Panc1 (cell line): ENCODE data around the gene SAMM50.

Experiments
- POLR2AphosphoS5 ChIP-seq: IDR thresholded peaks from 2 replicates; pipeline ENCODE4 v1.6.1; 2012; ENCODE audit warnings: mild to moderate bottlenecking, low read depth, low read length, moderate library complexity
- SIN3A ChIP-seq: IDR thresholded peaks from 2 replicates; pipeline ENCODE4 v1.6.1; 2012; ENCODE audit warnings: low read depth, mild to moderate bottlenecking, low read length, moderate library complexity, borderline replicate concordance; ENCODE audit not compliant: insufficient read depth
- TCF7L2 ChIP-seq: IDR thresholded peaks from 2 replicates; pipeline ENCODE4 v1.6.1; 2011; ENCODE audit warnings: mild to moderate bottlenecking, low read depth, low read length, inconsistent platforms
- TF ChIP-seq, protein P1 (sequence below): fragments of 450-650 bp; IDR thresholded peaks from 2 replicates; pipeline ENCODE4 v1.5.1; 2017; ENCODE audit warnings: mild to moderate bottlenecking
- TF ChIP-seq, protein P2 (sequence below), 2 experiments: IDR thresholded peaks; 2 replicates each; pipeline ENCODE4 v1.6.1; 2011 to 2012; ENCODE audit warnings: low read depth in 2 of 2, control low read depth in 1 of 2, low read length in 1 of 2, mild to moderate bottlenecking in 1 of 2, moderate library complexity in 1 of 2; ENCODE audit not compliant: insufficient read depth in 1 of 2

DNA sequence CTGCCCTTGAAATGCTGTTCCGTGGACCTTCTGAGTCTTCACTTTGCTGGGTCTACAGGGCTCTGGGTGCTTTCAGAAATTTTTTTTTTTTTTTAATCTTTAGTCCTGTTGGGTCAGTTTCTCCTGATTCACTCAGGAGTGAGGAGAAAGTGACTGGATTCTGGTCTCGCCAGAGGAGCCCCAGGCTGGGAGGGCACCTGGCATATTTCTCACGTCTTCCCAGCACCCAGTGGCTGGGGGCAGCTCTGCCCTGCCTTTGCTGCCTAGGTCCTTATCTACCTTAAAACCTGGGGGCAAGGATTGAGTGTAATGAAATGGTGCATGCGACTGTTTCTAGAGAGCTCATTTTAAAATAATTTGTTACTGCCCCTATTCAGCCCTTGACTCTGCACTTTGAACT lies 23.3 kb downstream of the SAMM50 start:
- TF ChIP-seq, protein P1, sequence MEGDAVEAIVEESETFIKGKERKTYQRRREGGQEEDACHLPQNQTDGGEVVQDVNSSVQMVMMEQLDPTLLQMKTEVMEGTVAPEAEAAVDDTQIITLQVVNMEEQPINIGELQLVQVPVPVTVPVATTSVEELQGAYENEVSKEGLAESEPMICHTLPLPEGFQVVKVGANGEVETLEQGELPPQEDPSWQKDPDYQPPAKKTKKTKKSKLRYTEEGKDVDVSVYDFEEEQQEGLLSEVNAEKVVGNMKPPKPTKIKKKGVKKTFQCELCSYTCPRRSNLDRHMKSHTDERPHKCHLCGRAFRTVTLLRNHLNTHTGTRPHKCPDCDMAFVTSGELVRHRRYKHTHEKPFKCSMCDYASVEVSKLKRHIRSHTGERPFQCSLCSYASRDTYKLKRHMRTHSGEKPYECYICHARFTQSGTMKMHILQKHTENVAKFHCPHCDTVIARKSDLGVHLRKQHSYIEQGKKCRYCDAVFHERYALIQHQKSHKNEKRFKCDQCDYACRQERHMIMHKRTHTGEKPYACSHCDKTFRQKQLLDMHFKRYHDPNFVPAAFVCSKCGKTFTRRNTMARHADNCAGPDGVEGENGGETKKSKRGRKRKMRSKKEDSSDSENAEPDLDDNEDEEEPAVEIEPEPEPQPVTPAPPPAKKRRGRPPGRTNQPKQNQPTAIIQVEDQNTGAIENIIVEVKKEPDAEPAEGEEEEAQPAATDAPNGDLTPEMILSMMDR, result no peak
- no peak for TF ChIP-seq SIN3A
- no peak for TF ChIP-seq POLR2AphosphoS5
- TF ChIP-seq, protein P2, sequence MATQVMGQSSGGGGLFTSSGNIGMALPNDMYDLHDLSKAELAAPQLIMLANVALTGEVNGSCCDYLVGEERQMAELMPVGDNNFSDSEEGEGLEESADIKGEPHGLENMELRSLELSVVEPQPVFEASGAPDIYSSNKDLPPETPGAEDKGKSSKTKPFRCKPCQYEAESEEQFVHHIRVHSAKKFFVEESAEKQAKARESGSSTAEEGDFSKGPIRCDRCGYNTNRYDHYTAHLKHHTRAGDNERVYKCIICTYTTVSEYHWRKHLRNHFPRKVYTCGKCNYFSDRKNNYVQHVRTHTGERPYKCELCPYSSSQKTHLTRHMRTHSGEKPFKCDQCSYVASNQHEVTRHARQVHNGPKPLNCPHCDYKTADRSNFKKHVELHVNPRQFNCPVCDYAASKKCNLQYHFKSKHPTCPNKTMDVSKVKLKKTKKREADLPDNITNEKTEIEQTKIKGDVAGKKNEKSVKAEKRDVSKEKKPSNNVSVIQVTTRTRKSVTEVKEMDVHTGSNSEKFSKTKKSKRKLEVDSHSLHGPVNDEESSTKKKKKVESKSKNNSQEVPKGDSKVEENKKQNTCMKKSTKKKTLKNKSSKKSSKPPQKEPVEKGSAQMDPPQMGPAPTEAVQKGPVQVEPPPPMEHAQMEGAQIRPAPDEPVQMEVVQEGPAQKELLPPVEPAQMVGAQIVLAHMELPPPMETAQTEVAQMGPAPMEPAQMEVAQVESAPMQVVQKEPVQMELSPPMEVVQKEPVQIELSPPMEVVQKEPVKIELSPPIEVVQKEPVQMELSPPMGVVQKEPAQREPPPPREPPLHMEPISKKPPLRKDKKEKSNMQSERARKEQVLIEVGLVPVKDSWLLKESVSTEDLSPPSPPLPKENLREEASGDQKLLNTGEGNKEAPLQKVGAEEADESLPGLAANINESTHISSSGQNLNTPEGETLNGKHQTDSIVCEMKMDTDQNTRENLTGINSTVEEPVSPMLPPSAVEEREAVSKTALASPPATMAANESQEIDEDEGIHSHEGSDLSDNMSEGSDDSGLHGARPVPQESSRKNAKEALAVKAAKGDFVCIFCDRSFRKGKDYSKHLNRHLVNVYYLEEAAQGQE (IDR thresholded peaks at IDR 0.05; ENCODE audit: insufficient read depth in 1 of 2, low read depth in 2 of 2, low read length in 1 of 2), result no peak
- no peak for TF ChIP-seq TCF7L2
